Stimulated activated CD4-positive, alpha-beta T cell treated with anti-CD3 and anti-CD28 coated beads, Interleukin-12 subunit alpha, Interleukin-12 subunit beta, amount 100 ng/mL, for 24 hours (primary cell): ENCODE measurements around the gene NDUFAF8.

Source experiments
- DNase-seq, 2 experiments: peaks; one replicate each; pipeline ENCODE4 v3.0.0-alpha.2; 2020; ENCODE audit warnings: low read depth in 2 of 2

The NDUFAF8 gene

DNA sequence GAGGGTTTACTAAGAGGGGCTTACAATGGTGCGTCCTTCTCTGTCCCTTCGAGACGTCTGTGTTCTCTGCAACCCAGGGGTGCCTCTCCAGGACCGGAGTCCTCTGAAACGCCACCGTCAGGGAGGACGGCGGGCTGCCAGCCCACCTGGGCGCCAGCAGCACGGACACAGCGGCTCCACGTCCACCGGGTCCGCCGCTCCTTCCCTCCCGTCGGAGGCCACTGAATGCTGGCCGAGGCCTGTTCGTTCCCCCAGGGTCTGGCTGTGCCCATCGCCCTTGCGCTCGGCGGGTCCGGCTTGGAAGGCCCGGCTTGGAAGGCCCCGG is 666 bp upstream of the NDUFAF8 start:
- no peak for DNase-seq

DNA sequence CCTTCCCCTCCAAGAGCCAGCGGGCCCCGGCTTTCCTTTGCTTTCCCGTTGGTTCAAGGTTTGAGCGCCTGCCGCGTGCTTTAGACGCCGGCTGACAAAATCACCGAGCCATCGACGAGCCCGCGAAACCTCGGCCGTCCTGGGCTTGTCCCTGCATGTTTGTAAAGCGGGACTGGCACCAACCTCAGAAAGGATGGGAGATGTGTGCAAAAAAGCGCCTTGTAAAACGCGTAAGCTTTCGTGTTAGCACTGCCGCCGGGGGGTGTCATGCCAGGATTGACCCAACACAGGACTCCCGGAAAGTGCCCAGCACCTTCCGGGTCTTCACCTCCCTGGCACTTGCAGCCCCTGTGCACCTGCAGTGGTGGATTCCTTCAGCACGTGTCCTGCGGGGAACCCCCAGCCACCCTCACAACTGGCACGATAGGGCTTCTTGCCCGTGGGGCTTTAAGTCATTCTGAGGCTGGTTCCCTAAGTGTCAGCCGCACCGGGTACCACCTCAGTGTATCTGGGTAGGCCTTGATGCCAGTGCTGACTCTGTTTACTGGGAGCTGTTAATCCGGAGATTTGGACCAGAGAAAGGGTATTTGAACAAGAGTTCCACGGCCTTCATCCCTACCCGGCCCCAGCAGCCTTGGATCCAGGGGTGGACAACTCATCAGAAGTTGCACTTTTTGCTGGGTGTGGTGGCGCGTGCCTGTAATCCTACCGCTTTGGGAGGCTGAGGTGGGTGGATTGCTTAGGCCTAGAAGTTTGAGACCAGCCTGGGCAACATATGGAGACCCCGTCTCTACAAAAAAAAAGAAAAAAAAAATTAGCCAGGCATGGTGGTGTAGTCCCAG is 817 bp downstream of the NDUFAF8 start:
- DNase-seq: peak; percentile 36 to 37

DNA sequence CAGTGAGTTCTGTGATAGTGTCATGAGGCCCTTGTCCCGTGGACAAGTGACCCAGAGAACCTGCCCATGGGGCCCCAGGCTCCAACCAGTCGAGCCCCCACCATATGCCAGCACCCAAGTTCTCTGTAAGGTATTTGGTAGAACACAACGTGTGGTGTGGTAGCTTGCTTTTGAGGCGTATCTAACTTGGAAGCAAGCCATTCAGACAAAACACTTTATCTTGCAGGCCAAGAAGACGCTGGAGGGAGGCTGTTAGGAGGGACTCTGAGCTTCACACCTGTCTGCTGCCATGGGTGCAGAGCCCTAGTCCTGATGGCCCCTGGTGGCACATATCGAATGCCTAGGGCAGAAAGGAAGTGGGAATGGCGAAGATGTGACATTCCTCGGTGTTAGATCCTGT is 1.6 kb downstream of the NDUFAF8 start:
- DNase-seq: no peak

DNA sequence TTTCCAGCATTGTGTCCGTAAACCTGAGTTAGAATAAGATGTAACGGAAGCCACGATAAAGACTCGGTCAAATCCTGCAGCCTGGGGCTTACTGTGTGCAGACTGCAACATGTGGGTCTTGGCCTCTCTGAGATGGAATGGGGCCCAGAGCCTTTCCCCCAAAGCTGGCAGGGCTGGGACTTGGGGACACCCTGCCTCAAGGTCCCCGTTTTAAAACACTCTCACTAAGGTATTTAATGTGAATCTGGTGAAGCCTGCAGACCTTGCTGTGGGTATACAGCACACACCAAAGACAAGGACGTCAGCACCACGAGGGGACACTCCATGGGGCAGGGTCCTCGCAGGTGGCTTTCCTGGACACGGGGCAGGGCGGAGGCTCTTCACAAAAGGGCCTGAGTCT is 2.1 kb downstream of the NDUFAF8 start:
- DNase-seq: no peak

DNA sequence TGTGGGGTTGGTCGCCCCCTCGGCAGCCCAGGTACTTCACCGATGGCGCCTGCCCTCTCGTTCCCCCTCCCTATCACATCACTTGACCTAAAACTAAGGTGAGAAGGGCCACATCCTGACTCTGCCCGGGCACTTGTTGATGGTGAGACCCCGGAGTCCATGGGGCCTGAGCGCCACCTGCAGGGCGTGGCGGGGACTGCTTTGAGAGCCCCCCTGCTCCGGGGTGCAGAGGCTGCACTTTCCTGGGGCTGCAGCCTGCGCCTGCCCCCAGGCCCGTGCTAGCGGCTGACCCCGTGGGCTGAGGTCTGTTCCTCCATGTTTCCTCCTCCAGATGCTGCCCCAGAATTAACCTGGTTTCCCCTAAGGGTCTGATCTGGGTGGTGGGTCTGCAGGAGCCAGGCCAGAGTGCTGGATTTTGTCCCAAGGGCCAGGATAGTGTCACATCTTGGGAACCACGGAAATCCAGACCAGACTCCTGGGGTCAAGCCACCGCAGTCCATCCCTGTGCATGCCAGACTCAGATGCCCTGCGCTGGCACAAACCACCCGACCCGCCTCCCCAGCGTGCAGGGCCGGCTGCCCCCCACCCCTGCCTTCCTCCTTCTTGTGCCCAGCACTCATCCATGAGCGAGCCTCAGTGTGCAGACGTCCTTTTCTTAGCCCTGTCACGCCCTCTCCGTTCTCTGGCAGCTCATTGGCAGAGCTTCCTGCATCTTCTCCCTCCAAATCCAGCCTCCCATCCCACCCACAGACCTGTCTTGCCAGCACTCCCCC is 2.7 kb downstream of the NDUFAF8 start:
- DNase-seq: peak in 1 of 2 experiments; percentile 55

DNA sequence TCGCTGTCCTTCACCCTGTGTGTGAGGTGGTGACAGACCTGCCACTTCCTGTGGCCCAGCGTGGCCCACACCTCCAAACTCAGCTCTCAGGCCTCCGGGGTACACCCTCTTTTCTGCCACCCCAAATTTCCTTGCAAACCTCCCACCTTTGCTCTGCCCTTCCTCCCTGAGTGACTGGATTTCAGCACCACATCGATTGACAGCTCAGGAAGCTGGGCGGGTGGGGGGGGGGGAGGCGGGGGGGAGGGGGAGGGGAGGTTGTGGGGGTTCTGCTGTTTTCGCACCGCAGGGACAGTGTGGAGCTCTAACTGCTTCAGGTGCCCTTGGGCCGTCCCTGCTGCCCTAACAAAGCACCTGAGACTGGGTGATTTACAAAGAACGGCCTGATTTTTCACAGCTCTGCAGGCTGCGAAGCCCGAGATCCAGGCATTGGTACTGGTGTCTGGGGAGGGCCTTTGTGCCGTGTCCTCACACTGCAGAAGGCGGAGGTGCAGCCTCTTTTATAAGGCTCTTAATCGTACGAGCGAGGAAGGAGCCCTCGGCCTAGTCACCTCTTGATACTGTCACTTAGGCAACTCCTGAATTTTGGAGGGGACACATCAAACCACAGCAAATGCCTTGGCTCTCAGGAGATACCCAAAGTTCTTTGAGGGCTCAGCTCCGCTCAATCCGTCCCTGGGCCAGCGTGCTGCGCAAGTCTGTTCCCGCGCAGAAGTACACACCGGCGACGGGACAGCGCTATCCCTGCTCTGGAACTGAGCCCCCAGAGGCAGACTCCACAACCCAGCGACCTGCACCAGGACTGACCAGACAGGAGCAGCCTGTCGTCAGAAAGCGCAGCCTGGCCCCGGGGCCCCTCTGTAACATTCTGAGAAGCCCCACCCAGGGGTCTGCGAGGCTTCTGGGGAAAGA is 3.6 kb downstream of the NDUFAF8 start:
- DNase-seq: no peak

DNA sequence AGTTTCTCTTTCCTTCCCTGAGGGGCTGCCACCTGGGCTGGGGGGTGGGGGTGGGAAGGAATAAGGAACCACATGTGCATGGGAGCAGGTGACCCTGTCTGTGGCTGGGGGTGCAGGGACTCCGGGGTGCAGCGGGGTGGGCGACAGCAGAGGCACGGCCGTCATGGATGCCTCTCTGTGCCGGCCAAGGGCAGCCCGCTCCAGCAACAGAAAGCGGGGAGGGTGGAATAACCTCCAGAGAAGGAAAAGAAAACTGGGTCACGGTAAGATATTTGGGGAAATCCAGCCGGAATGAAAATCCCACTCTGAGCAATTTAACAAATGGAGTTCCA is 4.2 kb downstream of the NDUFAF8 start:
- no peak for DNase-seq

DNA sequence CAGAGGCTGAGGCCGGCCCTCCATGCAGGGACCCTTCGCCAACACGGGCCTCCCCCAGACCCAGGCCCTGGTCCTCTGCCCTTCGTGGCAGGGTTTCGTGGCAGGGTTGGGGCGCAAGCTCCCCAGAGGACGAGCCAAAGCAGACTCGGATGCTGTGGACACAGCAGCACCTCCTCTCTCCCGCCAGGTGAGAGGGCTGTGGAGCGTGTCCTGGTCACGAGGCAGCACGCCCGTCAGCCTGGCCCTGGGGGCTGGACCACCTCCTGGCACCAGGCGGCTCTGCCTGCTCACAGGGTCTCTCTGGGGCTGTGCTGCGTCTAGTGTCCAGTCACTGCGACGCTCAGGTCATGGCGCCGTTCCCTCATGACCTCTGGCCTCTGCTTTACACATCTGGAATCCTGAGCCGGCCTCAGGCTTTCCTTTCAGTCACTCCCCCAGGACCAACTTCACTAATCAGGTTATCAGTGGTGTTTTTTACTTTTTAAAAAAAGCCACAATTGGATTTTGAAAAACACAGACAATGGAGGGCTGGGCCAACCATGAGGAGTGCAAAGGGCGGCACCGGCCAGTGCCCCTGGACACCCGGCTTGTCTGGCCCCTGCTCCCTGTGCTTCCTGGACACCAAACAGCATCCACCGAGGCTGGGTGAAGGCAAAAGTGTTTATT is 5.4 kb downstream of the NDUFAF8 start:
- no peak for DNase-seq

DNA sequence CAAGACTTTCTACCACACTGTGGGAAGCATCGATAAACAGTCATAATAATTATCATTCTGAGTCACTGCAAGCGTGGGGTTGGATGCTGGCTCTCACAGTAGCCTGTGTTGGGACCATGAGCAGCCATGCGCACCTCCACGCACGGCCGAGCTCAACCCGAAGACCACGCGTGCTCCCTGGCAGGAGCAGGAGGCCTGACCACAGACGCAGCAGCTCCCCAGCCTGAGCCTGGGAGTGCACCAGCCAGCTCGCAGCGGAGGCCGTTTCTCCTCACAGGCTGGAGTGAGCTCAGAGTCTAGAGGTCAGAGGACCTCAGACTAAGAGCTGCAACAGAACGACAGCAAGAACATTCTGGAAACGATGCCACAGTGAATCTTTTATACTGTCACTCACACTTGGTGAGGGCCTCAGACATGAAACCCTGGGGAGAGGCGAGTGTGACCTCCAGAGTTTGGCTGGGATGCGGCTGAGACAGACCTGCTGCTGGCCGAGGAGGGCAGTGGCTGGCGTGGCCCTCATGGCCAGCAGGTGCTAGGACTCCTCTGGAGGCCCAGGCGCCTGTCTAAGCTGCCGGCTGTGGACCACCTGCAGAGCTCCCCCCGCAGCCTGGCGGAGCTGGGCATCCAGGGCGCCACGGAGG is 6.0 kb downstream of the NDUFAF8 start:
- DNase-seq: no peak

DNA sequence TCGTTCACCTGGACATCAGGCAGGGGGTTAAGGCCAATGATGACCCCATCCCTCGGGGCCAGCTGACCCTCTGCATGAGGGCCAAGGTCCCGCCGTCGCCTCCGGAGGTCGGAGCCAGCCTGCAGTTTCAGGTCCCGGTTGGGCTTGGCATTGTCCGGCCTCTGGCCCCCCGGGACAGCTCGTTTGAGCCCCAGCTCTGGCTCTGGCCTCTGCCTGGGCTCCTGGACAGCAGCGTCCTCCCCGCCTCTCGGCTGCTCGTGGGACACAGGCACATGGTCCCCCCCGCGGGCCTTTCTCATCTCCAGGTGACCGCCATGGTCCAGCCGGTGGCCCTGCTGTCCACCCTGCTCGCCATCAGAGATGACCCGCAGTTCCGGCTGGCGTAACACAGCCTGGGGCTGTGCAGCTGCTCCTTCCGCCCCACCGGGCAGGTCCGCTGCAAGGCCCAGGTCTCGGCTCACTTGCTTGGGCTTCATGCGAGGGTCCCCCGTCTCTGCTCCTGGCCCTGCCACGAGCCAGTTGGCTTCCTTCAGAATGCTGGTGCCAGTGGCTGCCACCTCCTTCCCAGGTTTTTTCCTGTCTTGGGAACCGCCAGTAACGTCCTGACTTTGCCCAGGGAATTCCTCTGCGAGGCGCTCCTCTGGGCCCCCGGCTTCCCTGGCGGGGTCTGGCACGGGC is 6.7 kb downstream of the NDUFAF8 start:
- no peak for DNase-seq

DNA sequence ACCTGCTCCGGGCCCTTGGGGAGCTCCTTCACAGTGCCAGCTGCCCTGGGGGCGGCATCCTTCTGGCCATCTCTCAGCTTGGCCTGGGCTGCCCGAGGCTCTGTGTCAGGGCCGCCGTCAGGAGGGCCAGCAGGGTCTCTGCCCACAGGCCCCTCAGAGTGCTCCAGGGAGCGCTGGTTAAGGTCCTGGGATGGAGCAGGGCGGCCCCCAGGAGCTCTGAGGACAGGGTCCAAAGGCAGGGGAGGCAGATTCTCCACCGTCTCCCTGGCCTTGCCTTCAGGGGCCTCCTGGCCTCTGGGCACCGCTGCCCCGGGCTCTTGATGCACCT is 7.2 kb downstream of the NDUFAF8 start:
- no peak for DNase-seq

DNA sequence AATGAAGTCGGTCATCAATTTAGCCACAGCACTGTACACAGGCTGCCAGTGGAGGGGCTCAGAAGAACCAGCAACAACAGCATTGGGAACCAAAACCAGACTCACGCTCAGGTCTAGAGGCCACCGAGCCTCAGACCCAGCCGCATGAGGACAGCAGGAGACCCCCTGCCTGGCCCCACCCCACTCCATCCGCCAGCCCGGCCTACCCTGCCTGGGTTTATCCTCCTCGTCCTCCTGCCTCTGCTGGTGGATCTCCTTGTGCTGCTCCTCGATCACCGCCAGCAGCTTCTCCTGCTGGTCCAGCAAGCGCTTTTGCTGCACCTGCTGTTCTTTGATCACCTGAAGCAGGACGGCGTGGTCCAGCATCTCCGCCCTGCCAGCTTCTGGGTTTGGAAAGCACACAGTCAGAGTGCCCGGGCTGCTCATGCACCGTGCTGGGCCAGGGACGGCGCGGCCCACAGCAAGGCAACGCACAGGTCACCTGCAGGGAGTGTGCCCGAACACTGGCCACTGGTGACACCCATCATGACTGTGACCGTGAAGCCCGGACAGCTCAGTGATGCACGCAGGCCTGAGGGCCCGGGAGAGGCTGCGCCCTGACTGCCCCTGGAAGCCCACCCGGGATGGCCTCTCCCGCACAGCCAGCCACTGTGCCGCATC is 7.7 kb downstream of the NDUFAF8 start:
- DNase-seq: no peak

DNA sequence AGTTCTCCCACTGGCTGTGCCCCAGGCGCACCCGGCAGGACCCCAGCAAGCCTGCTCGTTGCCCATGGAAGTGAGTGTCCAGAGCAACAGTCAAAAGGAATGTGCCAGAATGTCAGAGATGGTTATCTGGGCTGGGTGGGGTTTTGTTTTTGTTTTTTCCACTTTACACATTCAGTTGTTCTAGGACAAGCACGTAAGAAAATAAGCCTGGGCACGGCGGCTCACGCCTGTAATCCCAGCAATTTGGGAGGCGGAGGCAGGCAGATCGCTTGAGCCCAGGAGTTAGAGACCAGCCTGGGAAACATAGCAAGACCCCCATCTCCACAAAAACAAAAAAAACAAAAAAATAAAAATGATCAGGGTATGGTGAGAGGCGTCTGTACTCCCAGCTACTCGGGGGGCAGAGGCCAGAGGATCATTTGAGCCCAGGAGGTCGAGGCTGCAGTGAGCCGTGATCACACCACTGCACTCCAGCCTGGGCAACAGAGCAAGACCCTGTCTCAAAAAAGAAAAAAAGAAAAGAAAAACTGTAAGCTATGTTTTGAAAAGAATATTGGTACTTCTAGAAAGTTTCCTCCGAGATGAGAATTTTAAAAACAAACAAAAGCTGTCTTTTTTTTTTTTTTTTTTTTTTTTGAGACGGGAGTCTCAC is 8.3 kb downstream of the NDUFAF8 start:
- no peak for DNase-seq

DNA sequence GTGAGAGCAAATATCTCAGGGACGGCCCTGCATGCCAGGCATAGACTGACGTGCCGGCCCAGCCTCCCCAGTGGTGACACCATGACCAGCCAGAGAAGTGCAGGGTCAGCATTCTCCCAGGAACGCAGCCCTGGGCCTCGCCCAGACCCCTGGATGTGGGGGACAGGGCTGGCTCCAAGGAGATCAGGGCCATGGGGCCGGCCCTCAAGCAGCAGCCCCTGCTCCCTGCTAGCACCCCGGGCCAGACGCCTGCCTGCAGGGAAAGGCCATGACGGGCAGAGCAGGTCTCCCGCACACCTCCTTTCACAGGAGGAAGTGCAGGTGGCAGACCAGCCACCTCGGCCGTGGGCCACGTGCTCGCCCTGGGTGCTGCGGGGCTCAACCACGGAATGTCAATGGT is 9.5 kb downstream of the NDUFAF8 start:
- DNase-seq: no peak

DNA sequence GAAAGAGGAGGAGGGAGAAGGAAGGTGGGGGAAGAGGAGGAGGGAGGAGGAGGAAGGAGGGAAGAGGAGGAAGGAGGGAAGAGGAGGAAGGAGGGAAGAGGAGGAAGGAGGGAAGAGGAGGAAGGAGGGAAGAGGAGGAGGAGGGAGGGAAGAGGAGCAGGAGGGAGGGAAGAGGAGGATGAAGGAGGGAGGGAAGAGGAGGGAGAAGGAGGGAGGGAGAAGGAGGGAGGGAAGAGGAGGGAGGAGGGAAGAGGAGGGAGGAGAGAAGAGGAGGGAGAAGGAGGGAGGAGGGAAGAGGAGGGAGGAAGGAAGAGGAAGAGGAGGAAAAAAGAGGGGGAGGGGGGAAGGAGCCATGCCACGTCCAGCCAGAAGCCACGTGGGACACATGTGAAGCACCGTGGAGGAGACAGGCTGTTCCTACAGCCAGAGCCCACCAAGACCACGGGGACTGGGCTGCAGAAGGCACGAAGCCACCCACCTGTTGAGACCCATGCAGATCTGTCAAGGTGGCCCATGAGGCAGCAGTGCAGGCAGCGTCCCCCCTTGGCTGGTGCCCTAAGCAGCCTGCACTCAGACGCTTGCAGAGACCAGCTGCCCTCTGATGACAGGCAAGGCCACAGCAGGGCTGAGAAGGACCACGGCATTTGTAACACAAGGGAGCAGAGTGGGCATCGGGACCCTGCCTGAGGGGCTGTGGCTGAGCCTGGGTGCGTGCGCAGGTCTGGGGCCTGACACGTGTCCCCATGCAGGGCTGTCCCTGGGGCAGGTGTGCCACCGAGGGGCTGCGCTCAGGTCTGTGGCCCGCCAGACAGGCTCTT is 10.3 kb downstream of the NDUFAF8 start:
- DNase-seq: no peak

DNA sequence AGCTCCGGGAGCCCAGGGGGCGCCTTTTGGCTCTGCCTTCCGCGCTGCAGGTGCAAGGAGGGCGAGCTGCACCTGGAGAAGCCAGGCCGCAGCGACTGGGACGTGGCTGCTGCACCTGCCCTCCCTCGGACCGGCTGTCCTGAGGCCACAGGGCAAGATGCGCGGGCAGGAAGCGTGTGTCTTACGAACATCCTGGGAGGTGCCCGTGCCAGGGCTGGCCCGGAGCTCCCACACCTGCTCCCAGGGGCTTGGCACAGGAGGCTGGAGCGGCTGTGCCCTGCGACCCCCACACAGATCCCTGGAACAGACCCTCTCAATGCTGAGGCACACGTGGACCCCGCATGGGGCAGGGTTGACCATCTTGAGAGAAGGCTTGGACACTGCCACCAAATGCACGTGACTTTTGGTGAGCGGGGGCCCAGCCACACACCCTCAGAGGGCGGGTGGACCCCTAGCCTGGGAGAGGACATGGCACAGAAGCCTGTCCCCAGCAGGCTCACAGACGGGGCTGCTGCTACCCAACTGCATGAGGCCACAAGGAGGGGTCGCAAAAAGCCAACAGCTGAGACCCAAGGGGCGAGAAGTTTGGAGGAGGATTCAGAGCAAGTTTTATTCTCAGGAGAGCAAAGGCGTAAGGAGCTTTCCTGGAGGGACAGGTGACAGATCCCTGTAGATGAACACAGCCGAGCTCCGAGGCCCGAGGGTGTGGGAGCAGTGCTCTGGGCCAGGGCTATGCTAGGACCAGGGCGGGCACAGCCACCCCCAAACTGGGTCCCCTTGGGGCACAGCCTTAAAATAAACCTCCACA is 11.4 kb downstream of the NDUFAF8 start:
- DNase-seq: no peak

DNA sequence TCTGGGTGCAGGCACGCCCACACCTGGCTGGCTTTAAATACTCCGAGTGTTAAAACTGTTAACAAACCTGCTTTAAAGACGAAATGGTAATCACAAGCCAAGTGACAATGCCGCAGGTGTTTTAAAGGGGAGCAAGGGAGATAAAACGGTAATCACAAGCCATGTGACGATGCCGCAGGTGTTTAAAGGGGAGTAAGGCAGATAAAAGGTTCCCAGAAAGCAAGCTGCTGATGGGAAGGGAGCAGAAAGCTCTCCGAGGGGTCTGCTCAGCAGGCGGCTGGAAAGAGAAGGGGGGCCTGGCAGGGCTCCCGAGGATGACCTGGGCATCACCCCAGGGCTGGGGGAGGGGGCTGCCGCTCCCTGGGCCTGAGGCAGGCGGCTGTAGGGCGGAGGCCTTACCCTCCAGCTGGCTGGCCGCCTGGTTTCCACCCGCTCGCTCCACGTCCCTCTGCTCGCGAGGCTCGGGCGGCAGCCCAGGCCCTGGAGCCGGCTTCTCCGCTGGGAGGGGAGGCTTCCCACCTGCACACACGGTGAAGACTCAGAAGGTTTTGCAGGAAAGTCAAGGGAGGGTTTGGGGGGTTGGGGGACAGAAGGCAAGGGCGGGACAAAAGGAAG is 12.1 kb downstream of the NDUFAF8 start:
- DNase-seq: no peak
